ENCODE results near the gene TOPBP1.
A peak's percentile ranks its signal among the peaks of the same experiment; 100 is the strongest.
"Not testable (repeated sequence)": the region's sequence is repeated elsewhere in the genome, so short reads cannot be mapped to it uniquely, and the experiment has no call there.

TOPBP1 gene

DNA sequence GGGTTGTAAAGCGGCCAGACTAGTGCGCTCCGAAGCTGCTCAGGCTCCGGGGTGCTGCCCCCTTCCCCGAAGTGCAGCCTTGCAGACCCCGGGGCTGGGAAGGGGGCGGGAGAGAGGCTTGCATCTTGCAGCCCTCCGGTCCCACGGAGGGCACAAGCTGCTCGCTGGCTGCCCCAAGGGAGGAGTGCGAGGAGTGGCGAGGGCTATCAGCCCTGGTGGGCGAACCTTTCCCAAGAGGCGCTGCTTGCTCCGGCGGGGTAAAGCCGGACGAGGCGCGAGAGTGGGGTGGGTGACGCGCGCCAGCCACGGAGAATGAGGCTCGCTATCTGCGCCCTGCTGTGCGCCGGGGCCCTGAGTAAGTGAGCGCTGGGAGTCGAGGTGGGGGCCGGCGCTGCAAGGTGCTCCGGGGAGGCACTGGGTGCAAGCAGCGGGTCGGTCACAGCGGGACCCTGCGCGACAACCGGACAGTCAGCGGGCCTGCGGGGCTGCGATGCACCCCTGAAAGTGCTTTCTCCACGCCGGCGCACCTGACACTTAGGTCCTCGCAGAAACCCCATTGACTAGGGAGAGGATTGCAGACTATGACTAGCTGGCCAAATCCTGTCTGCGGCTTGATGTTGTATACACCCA is 12.7 kb upstream of the TOPBP1 start:
- DNase-seq (ENCODE audit: low spot score): no peak

DNA sequence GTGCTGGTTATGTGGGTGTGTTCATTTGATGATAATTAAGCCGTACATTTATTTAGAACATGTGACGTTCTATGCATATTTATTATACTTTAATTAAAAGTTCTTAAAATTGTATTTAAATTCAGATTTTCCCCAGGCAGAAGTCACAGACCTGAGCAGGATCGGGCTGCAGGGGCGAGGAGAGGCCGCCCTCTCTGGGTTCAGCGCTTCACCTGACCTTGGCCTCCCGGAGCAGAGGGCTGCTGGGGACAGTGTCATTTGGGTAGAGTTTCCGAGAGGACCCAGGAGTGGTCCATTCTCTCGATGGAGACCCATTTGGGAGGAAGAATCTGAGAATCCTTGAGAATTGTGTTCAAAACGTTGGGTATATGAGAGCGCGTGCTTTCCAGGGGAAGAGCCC is 12.0 kb upstream of the TOPBP1 start:
- DNase-seq (ENCODE audit: low spot score): no peak

DNA sequence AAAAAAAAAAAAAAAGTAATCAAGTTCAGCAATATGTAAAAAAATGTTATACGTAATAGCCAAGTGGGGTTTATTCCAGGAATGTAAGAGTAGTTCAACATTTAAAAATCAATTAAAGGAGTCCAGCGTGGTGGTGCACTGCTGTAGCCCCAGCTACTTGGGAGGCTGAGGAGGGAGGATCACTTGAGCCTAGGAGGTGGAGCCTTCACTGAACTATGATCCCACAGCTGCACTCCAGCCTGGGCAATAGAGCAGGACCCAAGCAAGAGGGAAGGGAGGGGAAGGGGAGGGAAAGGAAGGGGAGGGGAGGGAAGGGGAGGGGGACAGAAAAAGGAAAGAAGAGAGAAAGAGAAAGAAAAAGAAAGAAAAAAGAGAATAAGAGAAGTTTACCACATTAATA is 10.7 kb upstream of the TOPBP1 start:
- no peak for DNase-seq (ENCODE audit: low spot score)

DNA sequence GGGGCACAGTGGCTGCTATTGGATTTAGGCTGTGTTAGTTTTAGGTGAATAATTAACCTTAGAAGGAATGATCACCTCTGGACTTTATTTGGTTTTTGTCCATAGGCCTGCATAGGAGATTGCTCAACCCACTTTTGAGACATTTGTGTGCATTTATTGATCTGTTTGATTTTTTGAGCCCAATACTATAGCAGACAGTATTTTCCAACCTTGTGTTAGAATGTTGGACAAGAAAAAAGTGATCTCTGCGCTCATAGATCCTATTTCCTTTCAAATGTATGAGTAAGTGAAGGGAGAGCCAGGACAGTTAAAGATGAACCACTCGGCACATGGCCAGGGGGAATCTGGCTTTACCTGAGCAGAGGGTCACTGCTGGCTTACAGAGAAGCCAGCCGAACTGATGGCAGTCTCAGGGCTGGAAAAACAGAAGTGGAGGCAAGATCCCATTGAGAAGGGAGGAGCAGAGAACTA is 8.8 kb upstream of the TOPBP1 start:
- peak; percentile 87 for DNase-seq (ENCODE audit: low spot score)

DNA sequence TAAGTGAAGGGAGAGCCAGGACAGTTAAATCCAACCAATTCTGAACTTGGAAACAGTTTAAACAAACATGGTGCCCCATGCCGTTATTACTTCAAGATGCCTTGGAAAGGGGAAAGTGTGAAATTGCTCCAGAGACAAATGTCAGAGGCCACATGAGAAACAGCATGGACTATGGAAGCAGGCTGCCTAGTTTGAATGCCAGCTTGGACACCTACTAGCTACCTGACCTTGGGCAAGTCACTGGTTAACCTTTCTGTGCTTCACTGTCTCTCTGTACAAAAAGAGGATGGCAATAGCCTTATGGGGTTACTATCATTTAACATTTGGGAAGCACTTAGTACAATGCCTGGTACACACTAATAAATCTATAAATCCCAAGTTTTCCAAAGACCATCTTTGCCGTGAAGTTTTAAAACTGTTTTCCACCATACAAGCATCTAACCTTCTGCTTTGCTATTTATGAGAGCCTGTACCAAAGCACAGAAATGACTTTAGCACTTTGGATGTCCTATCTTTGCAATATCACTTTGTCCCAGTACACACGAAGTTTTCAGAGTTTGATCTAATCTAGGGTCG is 8.3 kb upstream of the TOPBP1 start:
- peak; percentile 38 for DNase-seq (ENCODE audit: low spot score)

DNA sequence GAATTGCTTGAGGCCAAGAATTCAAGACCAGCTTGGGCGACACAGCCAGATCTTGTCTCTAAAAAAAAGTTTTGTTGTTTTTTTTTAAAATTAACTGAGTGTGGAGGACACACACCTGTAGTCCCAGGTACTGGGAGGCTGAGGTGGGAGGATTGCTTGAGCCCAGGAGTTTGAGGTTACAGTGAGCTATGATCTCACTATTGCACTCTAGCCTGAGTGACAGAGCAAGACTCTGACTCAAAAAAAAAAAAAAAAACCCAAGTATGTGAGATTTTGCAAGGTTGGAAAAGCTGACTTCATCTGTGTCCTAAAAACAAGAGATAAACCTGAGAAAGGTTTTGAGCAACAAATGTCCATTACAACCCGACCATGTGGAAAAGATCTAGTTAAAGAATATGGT is 5.4 kb upstream of the TOPBP1 start:
- no peak for DNase-seq (ENCODE audit: low spot score)

DNA sequence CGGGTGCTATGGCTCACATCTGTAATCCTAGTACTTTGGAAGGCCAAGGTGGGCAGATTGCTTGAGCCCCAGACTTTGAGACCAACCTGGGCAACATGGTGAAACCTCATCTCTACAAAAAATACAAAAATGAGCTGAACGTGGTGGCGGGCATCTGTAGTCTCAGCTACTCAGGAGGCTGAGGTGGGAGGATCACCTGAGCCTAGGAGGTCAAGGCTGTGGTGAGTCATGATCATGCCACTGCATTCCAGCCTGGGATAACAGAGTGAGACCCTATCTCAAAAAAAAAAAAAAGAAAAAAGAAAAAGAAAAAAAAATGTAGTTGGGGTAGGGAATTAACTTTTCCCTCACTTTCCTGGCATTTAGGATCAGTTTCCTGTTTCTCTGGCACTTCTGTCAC is 3.4 kb upstream of the TOPBP1 start:
- not testable (repeated sequence) for DNase-seq (ENCODE audit: low spot score)

DNA sequence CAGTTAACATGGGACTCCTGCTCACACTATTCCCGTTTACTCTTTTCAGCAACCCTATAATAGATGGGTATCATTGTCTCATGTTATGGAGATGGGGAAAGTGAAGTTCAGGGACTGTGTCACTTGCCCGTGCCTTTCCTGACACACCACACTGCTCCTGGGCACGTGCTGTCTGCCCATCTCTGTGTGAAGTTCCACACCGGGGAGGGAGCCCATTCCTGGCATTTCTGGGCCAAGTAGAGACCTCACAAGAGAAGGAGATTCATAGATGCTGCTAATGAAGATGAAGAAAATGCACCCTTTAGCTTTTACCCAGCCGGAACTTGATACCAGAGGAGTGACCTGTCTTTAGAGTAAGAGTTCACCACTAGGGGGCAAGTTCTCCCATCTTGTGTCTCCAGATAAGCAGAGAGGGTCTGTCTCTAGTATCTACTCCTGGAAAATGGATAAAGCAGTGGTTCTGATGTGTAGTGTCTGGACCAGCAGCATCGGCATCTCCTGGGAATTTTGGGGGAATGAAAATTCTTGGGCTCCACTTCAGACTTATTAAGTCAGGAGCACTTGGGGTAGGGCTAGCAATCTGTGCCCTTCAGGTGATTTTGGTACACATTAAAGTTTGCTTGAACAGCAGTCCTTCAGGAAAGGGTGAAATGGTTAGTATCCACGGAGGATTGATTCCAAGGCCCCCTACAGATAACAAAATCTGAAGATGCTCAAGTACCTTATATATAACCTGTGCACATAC is 2.0 kb upstream of the TOPBP1 start:
- DNase-seq (ENCODE audit: low spot score): peak; percentile 76

DNA sequence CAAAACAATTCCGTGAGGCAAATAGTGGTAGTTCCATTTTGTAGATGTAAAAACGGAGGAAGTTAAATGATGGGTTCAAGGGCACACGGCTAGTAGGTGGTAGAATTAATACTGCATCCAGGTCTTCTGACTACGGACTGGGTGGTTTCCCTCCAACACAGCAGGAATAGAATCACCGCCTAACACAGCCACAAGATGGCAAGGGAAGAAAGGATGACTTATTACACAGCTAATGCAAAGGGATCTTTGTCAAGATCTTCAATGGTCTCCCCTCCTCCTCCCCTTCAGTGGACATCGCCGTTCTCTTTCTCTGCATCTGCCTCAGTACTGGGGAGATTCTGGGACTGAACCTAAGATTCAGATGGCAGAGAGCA is 524 bp upstream of the TOPBP1 start:
- DNase-seq (ENCODE audit: low spot score): peak; percentile 52

DNA sequence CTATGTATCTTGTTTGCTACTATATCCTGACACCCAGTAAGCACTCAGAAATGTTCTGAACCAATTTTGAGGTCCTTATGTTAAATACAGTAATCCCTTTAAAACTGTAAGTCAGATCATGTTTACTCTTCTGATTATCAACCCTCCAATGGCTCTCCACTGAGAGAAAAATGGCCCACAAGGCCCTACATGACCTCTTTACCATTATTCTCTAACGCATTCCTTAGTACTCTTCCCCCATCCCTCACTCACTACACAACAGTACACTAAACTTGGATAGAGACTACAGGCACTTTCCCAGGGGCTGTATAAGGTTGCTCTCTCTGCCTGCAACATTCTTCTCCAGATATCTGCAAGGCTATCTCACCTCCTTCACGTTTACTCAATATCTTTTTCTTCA is 1.9 kb downstream of the TOPBP1 start:
- DNase-seq (ENCODE audit: low spot score): no peak

DNA sequence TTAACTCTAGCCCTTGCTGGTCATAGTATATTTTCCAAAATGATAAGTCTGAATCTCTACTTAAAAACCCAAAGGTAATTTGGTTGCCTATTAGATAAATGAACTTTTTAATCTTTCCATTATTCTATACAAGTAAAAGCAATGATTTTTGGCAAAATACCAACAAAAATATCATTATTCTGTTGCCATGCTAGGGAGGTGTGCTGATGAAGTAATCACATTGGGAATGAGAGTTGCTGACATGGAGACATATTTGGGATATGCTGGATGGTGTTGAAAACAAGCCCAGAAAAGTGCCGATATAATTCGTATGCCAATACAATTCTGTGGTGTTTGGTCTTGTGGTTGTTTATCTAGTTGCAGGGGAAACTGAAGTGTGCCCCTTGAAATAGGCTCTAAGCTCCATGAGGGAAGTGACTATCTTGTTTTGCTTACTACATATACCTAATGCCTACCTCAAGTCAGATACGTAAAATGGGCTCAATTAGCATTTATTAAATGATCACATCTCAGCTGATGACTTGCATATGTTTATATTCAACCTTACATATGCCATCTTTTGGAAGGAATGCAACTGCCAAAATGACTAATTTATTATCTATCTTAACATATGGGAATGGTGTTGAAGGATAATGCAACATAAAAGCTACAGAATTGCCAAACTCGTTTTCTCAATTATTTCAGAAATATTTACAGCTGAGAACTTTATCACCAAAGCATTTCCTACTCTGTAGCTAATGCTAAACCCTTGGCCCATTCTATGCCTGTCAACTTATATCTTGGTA is 5.8 kb downstream of the TOPBP1 start:
- no peak for DNase-seq (ENCODE audit: low spot score)

DNA sequence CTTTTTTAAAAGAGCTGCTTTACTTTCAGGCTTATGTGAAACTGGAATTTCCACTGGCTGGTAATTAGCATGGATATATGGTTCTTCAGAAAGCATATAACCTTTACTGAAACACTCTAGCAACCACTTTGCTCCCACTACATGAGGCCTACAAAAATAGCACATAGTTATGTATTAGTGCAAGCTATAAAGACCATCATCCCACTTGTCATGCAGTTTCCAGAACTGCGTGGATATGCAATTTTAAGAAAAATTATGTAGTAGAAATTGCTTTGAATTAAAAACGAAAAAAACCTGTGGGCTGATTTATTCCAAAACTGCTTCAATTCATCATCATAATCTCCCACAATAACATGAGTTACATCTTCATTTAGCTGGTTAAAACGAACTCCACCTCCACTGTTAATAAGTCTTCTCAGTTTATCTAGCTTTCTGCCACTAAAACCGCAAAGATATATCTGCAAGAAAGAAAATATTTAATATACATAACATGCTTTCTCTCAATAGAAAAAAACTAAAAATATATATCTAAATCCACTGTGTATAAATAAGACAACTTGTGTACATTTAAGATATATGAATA is 12.2 kb downstream of the TOPBP1 start:
- DNase-seq (ENCODE audit: low spot score): no peak

DNA sequence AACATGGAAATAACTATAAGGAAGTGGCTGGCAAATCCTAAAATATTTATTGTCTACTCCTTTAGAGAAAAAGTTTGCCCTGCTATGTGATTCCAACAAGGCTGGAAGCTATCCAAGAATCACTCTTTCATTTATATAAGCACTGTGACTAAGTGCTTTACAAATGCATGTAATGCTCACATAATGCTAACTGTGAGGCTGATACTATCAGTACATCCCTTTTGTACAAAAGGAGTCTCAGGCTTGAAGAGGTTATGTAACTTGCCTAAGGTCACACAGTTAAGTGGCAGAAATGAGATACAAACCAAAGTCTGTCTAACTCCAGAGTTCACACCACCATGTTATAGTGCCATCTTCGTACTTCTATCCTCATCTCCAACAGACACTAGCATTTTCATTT is 17.0 kb downstream of the TOPBP1 start:
- no peak for DNase-seq (ENCODE audit: low spot score)

DNA sequence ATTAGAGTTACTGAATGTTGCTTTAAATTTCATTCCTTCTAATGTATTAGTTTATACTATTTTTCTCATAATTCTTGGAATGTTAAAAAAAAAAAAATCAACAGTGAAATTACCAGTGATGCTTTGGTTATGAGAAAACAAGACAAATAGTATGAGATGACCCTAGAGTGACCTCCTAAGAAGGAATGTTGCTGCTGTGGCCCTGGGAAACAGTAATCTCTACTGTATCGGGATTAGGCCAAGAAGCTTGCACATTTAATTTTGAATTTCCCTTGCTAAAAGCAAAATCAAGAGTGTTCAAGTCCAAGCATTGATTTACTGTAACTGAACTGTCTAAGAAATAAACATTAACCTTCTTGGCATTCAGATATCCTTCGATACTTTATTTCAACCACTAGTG is 18.1 kb downstream of the TOPBP1 start:
- no peak for DNase-seq (ENCODE audit: low spot score)

DNA sequence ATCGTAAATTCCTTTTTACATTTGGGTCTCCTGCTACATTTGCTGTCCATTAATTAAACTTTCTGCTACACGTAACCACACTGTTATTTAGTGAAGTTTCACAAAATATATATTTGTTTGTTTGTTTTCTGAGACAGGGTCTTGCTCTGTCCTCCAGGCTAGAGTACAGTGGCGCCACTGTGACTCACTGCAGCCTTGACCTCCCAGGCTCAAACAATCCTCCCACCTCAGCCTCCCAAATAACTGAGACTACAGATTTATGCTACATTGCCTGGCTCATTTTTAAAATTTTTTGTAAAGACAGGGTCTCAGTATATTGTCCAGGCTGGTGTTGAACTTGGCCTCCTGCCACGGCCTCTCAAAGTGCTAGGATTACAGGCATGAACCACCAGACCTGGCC is 20.5 kb downstream of the TOPBP1 start:
- DNase-seq (ENCODE audit: low spot score): no peak

DNA sequence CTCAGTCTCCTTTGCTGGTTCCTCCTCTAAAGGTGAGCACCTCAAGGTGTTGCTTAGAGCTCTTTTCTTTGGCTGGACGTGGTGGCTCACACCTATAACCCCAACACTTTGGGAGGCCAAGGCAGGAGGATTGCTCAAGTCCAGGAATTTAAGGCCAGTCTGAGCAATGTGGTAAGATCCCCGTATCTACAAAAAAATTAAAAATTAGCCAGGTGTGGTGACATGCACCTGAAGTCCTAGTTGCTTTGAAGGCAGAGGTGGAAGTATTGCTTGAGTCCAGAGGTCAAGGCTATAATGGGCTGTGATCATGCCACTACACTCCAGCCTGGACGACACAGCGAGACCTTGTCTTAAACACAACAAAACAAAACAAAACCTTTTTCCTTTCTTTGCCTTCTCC is 28.3 kb downstream of the TOPBP1 start:
- peak; percentile 3 for DNase-seq (ENCODE audit: low spot score)

DNA sequence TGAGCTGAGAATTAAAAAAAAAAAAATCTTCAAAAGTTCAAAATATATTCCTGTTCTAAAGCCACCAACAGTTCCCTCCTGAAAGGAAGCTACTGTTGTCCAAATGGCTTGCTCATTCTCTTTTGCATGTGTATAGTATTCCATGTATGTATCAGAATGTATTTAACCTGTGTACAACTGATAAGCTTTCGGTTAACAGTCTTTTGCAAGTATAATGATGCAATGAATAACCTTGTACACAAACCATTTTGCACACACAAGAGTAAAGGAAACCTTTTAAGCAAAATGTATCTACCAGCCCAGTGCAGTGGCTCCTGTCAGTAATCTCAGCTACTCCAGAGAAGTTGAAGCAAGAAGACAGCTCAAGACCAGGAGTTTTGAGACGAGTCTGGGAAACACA is 32.6 kb downstream of the TOPBP1 start:
- no peak for DNase-seq (ENCODE audit: low spot score)

DNA sequence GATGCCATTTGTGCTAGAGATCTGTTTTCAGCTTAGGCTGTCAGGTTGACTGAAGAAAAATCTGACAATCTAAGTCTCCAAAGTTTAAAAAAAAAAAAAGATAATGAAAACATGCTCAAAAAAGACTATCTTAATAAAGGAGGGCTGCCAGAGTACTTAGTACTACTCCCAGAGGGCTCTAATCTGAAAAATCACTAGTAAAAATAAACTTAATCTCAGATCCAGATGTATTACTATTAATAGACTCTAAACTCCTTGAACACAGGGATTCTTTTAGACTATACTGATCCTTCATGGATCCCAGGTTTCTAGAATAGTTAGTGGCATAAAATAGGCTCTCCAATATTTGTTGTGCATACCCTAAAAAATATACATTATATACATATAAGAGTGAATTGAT is 34.0 kb downstream of the TOPBP1 start:
- no peak for DNase-seq (ENCODE audit: low spot score)

DNA sequence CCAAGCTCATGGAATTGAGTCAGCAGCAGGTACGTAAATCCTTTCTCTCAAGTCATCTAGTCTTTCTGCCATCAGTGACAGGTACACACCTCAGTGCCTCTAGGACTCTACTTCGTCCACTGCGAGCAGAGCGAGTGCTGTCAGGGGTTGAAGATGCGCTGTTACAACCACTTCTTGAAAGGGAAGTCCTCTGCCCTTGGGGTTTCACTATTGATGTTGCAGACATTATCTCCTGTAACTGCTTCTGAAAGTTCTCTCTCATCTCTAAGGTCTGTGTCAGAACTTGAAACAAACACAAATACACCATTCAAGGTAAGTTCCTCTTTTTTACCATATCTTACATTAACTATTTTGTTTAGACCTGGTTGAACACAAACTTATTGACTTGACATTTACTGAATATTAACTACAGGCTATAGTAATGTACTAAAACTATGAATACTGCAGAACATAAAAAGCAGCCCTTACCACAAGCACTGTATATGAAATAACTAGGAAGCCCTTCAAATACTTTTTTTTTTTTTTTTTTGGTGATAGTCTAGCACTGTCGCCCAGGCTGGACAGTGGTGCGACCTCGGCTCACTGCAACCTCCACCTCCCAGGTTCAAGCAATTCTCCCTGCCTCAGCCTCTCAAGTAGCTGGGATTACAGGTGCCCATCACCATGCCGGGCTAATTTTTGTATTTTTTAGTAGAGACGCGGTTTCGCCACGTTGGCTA is 41.5 kb downstream of the TOPBP1 start:
- DNase-seq (ENCODE audit: low spot score): no peak

DNA sequence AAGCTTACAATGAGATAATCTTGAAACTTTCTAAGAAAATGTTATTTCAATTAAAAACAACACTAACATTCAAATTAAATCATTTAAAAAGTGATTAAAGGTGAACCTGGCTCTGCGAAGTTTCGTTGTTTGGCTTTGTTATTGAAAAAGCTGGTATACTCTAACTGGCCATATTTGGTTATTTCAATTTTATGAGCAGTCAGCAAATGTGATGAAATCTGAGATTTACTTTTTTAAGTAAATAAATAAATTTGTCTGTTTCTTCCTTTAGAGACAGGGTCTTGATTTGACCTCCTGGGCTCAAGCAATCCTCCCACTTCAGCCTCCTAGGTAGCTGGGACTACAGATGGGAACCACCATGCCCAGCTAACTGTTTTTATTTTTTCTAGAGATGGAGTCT is 50.2 kb downstream of the TOPBP1 start:
- DNase-seq (ENCODE audit: low spot score): no peak

DNA sequence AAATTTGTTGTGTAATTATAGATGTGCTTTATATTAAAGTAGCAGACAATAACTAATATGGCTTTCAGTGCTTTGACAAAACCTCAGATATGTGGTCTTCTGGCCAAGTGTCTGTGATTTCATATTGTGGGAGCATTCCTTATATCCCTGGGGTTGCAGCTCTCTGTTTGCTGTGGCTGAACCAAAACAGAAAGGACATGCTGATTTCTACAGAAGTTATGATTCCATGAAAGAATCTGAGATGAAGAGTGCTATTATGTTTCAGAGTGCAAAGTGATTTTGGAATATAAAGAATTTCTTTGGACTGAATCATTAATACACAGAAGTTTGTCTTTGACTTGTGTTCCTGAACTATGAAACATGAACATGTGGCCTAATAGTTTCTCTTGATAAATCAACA is 51.7 kb downstream of the TOPBP1 start:
- no peak for DNase-seq (ENCODE audit: low spot score)

DNA sequence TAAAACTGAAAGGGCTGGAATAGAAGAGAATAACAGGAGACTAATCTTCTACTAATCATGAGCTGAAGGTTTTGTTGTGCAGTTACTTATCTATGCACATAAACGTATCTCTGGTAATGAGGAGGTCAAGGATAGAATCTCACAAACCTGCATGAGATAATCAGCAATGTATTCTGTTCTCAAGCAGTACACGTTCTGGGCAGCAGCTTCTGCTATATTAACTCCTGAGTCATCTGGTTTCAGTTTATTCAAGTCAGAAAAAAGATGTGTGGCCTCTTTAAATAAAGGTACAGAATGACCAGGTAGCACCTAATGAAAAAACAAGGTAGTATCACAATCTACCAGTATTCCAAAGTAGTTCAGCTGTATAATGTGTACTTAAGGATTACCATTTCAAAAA is 53.4 kb downstream of the TOPBP1 start:
- DNase-seq (ENCODE audit: low spot score): no peak
